ENCODE data around the gene PIGQ.

GRCh38 chr16:522320-523096, 47.3 kb upstream of the PIGQ start:
- TF ChIP-seq CTCF (IDR thresholded peaks at IDR 0.05) (no peak), POLR2A (IDR thresholded peaks at IDR 0.05) (no peak)

All from ovary (tissue), 3 donors.